ENCODE measurements around the gene EXOG.

EXOG gene

GRCh38 chr3:38471260-38471857 is 24.8 kb upstream of the EXOG start:
- H3K79me2 ChIP-seq (ENCODE audit: low read length), result no peaks in the 10 kb centered on the region
- no peak overlapping the region for H3K27ac ChIP-seq (ENCODE audit: low read length)
- H3F3A ChIP-seq (ENCODE audit: insufficient read depth, low read length), result no peaks in the 10 kb centered on the region
- H4K20me1 ChIP-seq (ENCODE audit: insufficient read depth, low read length), result no peaks in the 10 kb centered on the region
- no peaks in the 10 kb centered on the region for H3K36me3 ChIP-seq (replicated peaks; ENCODE audit: insufficient read depth, low read length)
- H3K9ac ChIP-seq (ENCODE audit: low read length), result no peak overlapping the region
- TF ChIP-seq, protein P1, sequence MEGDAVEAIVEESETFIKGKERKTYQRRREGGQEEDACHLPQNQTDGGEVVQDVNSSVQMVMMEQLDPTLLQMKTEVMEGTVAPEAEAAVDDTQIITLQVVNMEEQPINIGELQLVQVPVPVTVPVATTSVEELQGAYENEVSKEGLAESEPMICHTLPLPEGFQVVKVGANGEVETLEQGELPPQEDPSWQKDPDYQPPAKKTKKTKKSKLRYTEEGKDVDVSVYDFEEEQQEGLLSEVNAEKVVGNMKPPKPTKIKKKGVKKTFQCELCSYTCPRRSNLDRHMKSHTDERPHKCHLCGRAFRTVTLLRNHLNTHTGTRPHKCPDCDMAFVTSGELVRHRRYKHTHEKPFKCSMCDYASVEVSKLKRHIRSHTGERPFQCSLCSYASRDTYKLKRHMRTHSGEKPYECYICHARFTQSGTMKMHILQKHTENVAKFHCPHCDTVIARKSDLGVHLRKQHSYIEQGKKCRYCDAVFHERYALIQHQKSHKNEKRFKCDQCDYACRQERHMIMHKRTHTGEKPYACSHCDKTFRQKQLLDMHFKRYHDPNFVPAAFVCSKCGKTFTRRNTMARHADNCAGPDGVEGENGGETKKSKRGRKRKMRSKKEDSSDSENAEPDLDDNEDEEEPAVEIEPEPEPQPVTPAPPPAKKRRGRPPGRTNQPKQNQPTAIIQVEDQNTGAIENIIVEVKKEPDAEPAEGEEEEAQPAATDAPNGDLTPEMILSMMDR (IDR thresholded peaks at IDR 0.05; ENCODE audit: low read length), result no peak
- TF ChIP-seq EZH2 (optimal IDR thresholded peaks at IDR 0.05; ENCODE audit: low read depth, low read length), result no peak
- no peak for TF ChIP-seq EZH2phosphoT487 (IDR thresholded peaks at IDR 0.05; ENCODE audit: low read length)
- H2AFZ ChIP-seq (ENCODE audit: low read length), result no peak overlapping the region
- H3K9me3 ChIP-seq (replicated peaks; ENCODE audit: insufficient read depth, low read length), result no peaks in the 10 kb centered on the region
- DNase-seq, result no peak
- no peak overlapping the region for H3K4me3 ChIP-seq (ENCODE audit: low read length)
- H3K9me2 ChIP-seq (replicated peaks; ENCODE audit: insufficient read depth, low read length), result no peaks in the 10 kb centered on the region
- no peaks in the 10 kb centered on the region for H3K4me1 ChIP-seq (ENCODE audit: low read length)
- H3K27me3 ChIP-seq (replicated peaks; ENCODE audit: insufficient read depth, low read length), result no peaks in the 10 kb centered on the region
- H3K4me2 ChIP-seq (ENCODE audit: low read depth, low read length), result no peak overlapping the region

- H2AFZ ChIP-seq (ENCODE audit: low read length), result no peak overlapping the region
- no peaks in the 10 kb centered on the region for H3K36me3 ChIP-seq (replicated peaks; ENCODE audit: insufficient read depth, low read length)
- no peak overlapping the region for H3K9ac ChIP-seq (ENCODE audit: low read length)
- H3K4me1 ChIP-seq (ENCODE audit: low read length), result no peaks in the 10 kb centered on the region
- H3K27me3 ChIP-seq (replicated peaks; ENCODE audit: insufficient read depth, low read length), result no peaks in the 10 kb centered on the region
- H3K4me2 ChIP-seq (ENCODE audit: low read depth, low read length), result no peak overlapping the region
- H4K20me1 ChIP-seq (ENCODE audit: insufficient read depth, low read length), result no peaks in the 10 kb centered on the region
- no peaks in the 10 kb centered on the region for H3K79me2 ChIP-seq (ENCODE audit: low read length)
- H3K27ac ChIP-seq (ENCODE audit: low read length), result no peak overlapping the region
- no peaks in the 10 kb centered on the region for H3K9me2 ChIP-seq (replicated peaks; ENCODE audit: insufficient read depth, low read length)
- no peak for DNase-seq
- H3K9me3 ChIP-seq (replicated peaks; ENCODE audit: insufficient read depth, low read length), result no peaks in the 10 kb centered on the region
- TF ChIP-seq, protein P1 (IDR thresholded peaks at IDR 0.05; ENCODE audit: low read length), result no peak
- no peak for TF ChIP-seq EZH2 (optimal IDR thresholded peaks at IDR 0.05; ENCODE audit: low read depth, low read length)
- TF ChIP-seq EZH2phosphoT487 (IDR thresholded peaks at IDR 0.05; ENCODE audit: low read length), result no peak
- H3K4me3 ChIP-seq (ENCODE audit: low read length), result no peak overlapping the region
- no peaks in the 10 kb centered on the region for H3F3A ChIP-seq (ENCODE audit: insufficient read depth, low read length)
Measured at GRCh38 chr3:38472342-38472741, 23.8 kb upstream of the EXOG start.

GRCh38 chr3:38473229-38473628 is 22.9 kb upstream of the EXOG start:
- Histone ChIP-seq H3K4me3 (ENCODE audit: low read length) (no peak overlapping the region), H3F3A (ENCODE audit: insufficient read depth, low read length) (no peaks in the 10 kb centered on the region), H3K79me2 (ENCODE audit: low read length) (no peaks in the 10 kb centered on the region), H2AFZ (ENCODE audit: low read length) (no peak overlapping the region), H3K36me3 (replicated peaks; ENCODE audit: insufficient read depth, low read length) (no peaks in the 10 kb centered on the region), H3K9ac (ENCODE audit: low read length) (no peak overlapping the region), H3K9me2 (replicated peaks; ENCODE audit: insufficient read depth, low read length) (no peaks in the 10 kb centered on the region), H3K4me2 (ENCODE audit: low read depth, low read length) (no peak overlapping the region), H3K4me1 (ENCODE audit: low read length) (no peaks in the 10 kb centered on the region), H3K27me3 (replicated peaks; ENCODE audit: insufficient read depth, low read length) (no peaks in the 10 kb centered on the region), H3K9me3 (replicated peaks; ENCODE audit: insufficient read depth, low read length) (no peaks in the 10 kb centered on the region), H3K27ac (ENCODE audit: low read length) (no peak overlapping the region), H4K20me1 (ENCODE audit: insufficient read depth, low read length) (no peaks in the 10 kb centered on the region)
- TF ChIP-seq EZH2 (optimal IDR thresholded peaks at IDR 0.05; ENCODE audit: low read depth, low read length) (no peak), EZH2phosphoT487 (IDR thresholded peaks at IDR 0.05; ENCODE audit: low read length) (no peak)
- TF ChIP-seq, protein P1 (IDR thresholded peaks at IDR 0.05; ENCODE audit: low read length), result no peak
- no peak for DNase-seq

All from MM.1S (cell line).